Glomerular visceral epithelial cell (primary cell): ENCODE results near the gene IDE.

Source experiments
- DNase-seq: peaks from one replicate; pipeline ENCODE4 v3.0.0-alpha.2; 2016; ENCODE audit errors: extremely low spot score

Gene IDE

GRCh38 chr10:92567952-92568600 lies 5.8 kb downstream of the IDE start:
- peak; percentile 48 for DNase-seq

GRCh38 chr10:92562424-92562823 lies 11.5 kb downstream of the IDE start:
- DNase-seq = no peak

GRCh38 chr10:92559046-92559445 lies 14.8 kb downstream of the IDE start:
- DNase-seq = no peak

- DNase-seq = no peak
Measured at GRCh38 chr10:92553959-92554358, 19.9 kb downstream of the IDE start.

- DNase-seq = no peak
Measured at GRCh38 chr10:92552310-92552709, 21.6 kb downstream of the IDE start.

- no peak for DNase-seq
Measured at GRCh38 chr10:92550924-92551323, 23.0 kb downstream of the IDE start.

- no peak for DNase-seq
Measured at GRCh38 chr10:92547676-92548075, 26.2 kb downstream of the IDE start.

GRCh38 chr10:92545556-92545955 lies 28.3 kb downstream of the IDE start:
- no peak for DNase-seq

- peak; percentile 2 for DNase-seq
Measured at GRCh38 chr10:92544296-92544695, 29.6 kb downstream of the IDE start.

GRCh38 chr10:92542458-92542857 lies 31.4 kb downstream of the IDE start:
- no peak for DNase-seq

GRCh38 chr10:92541583-92541982 lies 32.3 kb downstream of the IDE start:
- no peak for DNase-seq

GRCh38 chr10:92538231-92538958 lies 35.5 kb downstream of the IDE start:
- DNase-seq = no peak

GRCh38 chr10:92530891-92531535 lies 42.9 kb downstream of the IDE start:
- DNase-seq = no peak

GRCh38 chr10:92530421-92530820 lies 43.5 kb downstream of the IDE start:
- no peak for DNase-seq

- no peak for DNase-seq
Measured at GRCh38 chr10:92527716-92528115, 46.2 kb downstream of the IDE start.

GRCh38 chr10:92523639-92524038 lies 50.3 kb downstream of the IDE start:
- no peak for DNase-seq

GRCh38 chr10:92517034-92517655 lies 56.7 kb downstream of the IDE start:
- peak; percentile 75 for DNase-seq

- DNase-seq = no peak
Measured at GRCh38 chr10:92508866-92509265, 65.0 kb downstream of the IDE start.

GRCh38 chr10:92506336-92506735 lies 67.6 kb downstream of the IDE start:
- DNase-seq = no peak

- DNase-seq = no peak
Measured at GRCh38 chr10:92505044-92505443, 68.8 kb downstream of the IDE start.

- no peak for DNase-seq
Measured at GRCh38 chr10:92502296-92502808, 71.5 kb downstream of the IDE start.

- DNase-seq = no peak
Measured at GRCh38 chr10:92493362-92493761, 80.5 kb downstream of the IDE start.
